HepG2 (cell line): ENCODE data around the gene ARVCF. TPM values are rescaled to one million over a fixed set of nuclear protein-coding genes. Genes with fewer than 3 reads are reported as not detected.

Source experiments
- ESRRA ChIP-seq: sonication (generic); formaldehyde crosslinking; IDR thresholded peaks from 2 replicates; pipeline ENCODE4 v1.5.1; 2020; ENCODE audit warnings: mild to moderate bottlenecking, low read depth, missing genetic modification reagents
- HNRNPLL ChIP-seq: fragments of 200-400 bp; formaldehyde crosslinking; IDR thresholded peaks from 2 replicates; pipeline ENCODE4 v1.6.1; 2017; ENCODE audit warnings: mild to moderate bottlenecking, low read depth, low read length; ENCODE audit not compliant: poor library complexity, severe bottlenecking
- KDM2A ChIP-seq: sonication (generic); formaldehyde crosslinking; IDR thresholded peaks from 2 replicates; pipeline ENCODE4 v1.4.0; 2020; ENCODE audit warnings: low read depth, missing genetic modification reagents, borderline replicate concordance
- ZC3H13 ChIP-seq: sonication (generic); formaldehyde crosslinking; IDR thresholded peaks from 2 replicates; pipeline ENCODE4 v1.8.1; 2023; ENCODE audit warnings: mild to moderate bottlenecking, missing genetic modification reagents, moderate library complexity
- ZFY ChIP-seq: sonication (generic); formaldehyde crosslinking; IDR thresholded peaks from 2 replicates; pipeline ENCODE4 v1.4.0; 2020; ENCODE audit warnings: missing genetic modification reagents
- ZNF570 ChIP-seq: sonication (generic); formaldehyde crosslinking; IDR thresholded peaks from 2 replicates; pipeline ENCODE4 v1.4.0; 2020; ENCODE audit warnings: mild to moderate bottlenecking, missing genetic modification reagents, borderline replicate concordance
- ZNF713 ChIP-seq: sonication (generic); formaldehyde crosslinking; IDR thresholded peaks from 2 replicates; pipeline ENCODE4 v1.4.0; 2020; ENCODE audit warnings: mild to moderate bottlenecking, missing genetic modification reagents
- ZSCAN21 ChIP-seq: sonication (generic); formaldehyde crosslinking; IDR thresholded peaks from 2 replicates; pipeline ENCODE4 v1.8.0; 2022; ENCODE audit warnings: mild to moderate bottlenecking, missing genetic modification reagents, moderate library complexity, borderline replicate concordance
- ZSCAN25 ChIP-seq: sonication (generic); formaldehyde crosslinking; IDR thresholded peaks from 2 replicates; pipeline ENCODE4 v1.8.0; 2022; ENCODE audit warnings: mild to moderate bottlenecking, missing genetic modification reagents
- polyA plus RNA-seq, 8 experiments: library from polyadenylated mRNA; depleted of rRNA in 3 of 8; stranded (reverse) in 7 of 8; unstranded in 1 of 8; fragments of >200 nt; fragmentation: Illumina TruSeq in 4 of 8; extraction: Trizol in 4 of 8; gene quantifications; 2 replicates each; pipeline versions ENCODE4 v1.2.1 to v1.2.3, GENCODE V29; 2011 to 2016; ENCODE audit warnings: low read depth in 4 of 8, missing spikeins in 1 of 8, mixed read lengths in 1 of 8; ENCODE audit not compliant: insufficient read depth in 1 of 8
- total RNA-seq, 5 experiments: library from RNA; depleted of rRNA; stranded (reverse); fragments of >200 nt; fragmentation: Illumina TruSeq; extraction: Trizol; gene quantifications; 2 replicates each; pipeline ENCODE4 v1.2.3, GENCODE V29; 2016; ENCODE audit warnings: low read depth in 1 of 5
- TF ChIP-seq, protein P1 (sequence below): sonication (generic); formaldehyde crosslinking; IDR thresholded peaks from 2 replicates; pipeline ENCODE4 v1.4.0; 2020; ENCODE audit warnings: missing genetic modification reagents
- TF ChIP-seq, protein P2 (sequence below): sonication (generic); formaldehyde crosslinking; IDR thresholded peaks from 2 replicates; pipeline ENCODE4 v1.4.0; 2020; ENCODE audit warnings: missing genetic modification reagents
- TF ChIP-seq, protein P3 (sequence below): IDR thresholded peaks from 2 replicates; pipeline ENCODE4 v1.6.1; 2016; ENCODE audit warnings: missing genetic modification reagents, missing compliant biosample characterization
- TF ChIP-seq, protein P4 (sequence below): sonication (generic); formaldehyde crosslinking; IDR thresholded peaks from 2 replicates; pipeline ENCODE4 v1.4.0; 2020; ENCODE audit warnings: missing genetic modification reagents
- TF ChIP-seq, protein P5 (sequence below): sonication (generic); formaldehyde crosslinking; IDR thresholded peaks from 2 replicates; pipeline ENCODE4 v1.5.0; 2020; ENCODE audit warnings: missing genetic modification reagents
- TF ChIP-seq, protein P6 (sequence below): sonication (generic); formaldehyde crosslinking; IDR thresholded peaks from 2 replicates; pipeline ENCODE4 v1.4.0; 2020; ENCODE audit warnings: missing genetic modification reagents, borderline replicate concordance

The ARVCF gene
- total and polyA plus RNA-seq, 2 of the 13 experiments (the other 11 are each of a cell fraction or from before 2014, with no cell fraction given): 16.4 to 17.7 TPM

- TF ChIP-seq, protein P1, sequence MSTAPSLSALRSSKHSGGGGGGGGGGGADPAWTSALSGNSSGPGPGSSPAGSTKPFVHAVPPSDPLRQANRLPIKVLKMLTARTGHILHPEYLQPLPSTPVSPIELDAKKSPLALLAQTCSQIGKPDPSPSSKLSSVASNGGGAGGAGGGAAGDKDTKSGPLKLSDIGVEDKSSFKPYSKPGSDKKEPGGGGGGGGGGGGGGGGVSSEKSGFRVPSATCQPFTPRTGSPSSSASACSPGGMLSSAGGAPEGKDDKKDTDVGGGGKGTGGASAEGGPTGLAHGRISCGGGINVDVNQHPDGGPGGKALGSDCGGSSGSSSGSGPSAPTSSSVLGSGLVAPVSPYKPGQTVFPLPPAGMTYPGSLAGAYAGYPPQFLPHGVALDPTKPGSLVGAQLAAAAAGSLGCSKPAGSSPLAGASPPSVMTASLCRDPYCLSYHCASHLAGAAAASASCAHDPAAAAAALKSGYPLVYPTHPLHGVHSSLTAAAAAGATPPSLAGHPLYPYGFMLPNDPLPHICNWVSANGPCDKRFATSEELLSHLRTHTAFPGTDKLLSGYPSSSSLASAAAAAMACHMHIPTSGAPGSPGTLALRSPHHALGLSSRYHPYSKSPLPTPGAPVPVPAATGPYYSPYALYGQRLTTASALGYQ (CRISPR knock-in tag): no peak
- TF ChIP-seq, protein P2, sequence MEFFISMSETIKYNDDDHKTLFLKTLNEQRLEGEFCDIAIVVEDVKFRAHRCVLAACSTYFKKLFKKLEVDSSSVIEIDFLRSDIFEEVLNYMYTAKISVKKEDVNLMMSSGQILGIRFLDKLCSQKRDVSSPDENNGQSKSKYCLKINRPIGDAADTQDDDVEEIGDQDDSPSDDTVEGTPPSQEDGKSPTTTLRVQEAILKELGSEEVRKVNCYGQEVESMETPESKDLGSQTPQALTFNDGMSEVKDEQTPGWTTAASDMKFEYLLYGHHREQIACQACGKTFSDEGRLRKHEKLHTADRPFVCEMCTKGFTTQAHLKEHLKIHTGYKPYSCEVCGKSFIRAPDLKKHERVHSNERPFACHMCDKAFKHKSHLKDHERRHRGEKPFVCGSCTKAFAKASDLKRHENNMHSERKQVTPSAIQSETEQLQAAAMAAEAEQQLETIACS: no peak
- TF ChIP-seq ZC3H13 (CRISPR knock-in tag) (0 out of 2 replicates have a peak, but pooled peaks have one; percentile 7), KDM2A (0 out of 2 replicates have a peak, but pooled peaks have one; percentile 34), ESRRA (CRISPR knock-in tag) (no peak; the same call in 1 of the 2 replicates), ZNF570 (CRISPR knock-in tag) (no peak), ZSCAN25 (CRISPR knock-in tag) (peak; percentile 89), ZFY (peak; percentile 55; the same call in 1 of the 2 replicates), ZSCAN21 (peak; percentile 24; the same call in 1 of the 2 replicates), HNRNPLL (peak; percentile 31), ZNF713 (CRISPR knock-in tag) (no peak)
- TF ChIP-seq, protein P3, sequence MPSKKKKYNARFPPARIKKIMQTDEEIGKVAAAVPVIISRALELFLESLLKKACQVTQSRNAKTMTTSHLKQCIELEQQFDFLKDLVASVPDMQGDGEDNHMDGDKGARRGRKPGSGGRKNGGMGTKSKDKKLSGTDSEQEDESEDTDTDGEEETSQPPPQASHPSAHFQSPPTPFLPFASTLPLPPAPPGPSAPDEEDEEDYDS: peak; percentile 39; the same call in 1 of the 2 replicates
- TF ChIP-seq, protein P4, sequence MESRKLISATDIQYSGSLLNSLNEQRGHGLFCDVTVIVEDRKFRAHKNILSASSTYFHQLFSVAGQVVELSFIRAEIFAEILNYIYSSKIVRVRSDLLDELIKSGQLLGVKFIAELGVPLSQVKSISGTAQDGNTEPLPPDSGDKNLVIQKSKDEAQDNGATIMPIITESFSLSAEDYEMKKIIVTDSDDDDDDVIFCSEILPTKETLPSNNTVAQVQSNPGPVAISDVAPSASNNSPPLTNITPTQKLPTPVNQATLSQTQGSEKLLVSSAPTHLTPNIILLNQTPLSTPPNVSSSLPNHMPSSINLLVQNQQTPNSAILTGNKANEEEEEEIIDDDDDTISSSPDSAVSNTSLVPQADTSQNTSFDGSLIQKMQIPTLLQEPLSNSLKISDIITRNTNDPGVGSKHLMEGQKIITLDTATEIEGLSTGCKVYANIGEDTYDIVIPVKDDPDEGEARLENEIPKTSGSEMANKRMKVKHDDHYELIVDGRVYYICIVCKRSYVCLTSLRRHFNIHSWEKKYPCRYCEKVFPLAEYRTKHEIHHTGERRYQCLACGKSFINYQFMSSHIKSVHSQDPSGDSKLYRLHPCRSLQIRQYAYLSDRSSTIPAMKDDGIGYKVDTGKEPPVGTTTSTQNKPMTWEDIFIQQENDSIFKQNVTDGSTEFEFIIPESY: peak; percentile 50; the same call in 1 of the 2 replicates
- TF ChIP-seq, protein P5, sequence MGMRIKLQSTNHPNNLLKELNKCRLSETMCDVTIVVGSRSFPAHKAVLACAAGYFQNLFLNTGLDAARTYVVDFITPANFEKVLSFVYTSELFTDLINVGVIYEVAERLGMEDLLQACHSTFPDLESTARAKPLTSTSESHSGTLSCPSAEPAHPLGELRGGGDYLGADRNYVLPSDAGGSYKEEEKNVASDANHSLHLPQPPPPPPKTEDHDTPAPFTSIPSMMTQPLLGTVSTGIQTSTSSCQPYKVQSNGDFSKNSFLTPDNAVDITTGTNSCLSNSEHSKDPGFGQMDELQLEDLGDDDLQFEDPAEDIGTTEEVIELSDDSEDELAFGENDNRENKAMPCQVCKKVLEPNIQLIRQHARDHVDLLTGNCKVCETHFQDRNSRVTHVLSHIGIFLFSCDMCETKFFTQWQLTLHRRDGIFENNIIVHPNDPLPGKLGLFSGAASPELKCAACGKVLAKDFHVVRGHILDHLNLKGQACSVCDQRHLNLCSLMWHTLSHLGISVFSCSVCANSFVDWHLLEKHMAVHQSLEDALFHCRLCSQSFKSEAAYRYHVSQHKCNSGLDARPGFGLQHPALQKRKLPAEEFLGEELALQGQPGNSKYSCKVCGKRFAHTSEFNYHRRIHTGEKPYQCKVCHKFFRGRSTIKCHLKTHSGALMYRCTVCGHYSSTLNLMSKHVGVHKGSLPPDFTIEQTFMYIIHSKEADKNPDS (CRISPR knock-in tag): no peak
- TF ChIP-seq, protein P6, sequence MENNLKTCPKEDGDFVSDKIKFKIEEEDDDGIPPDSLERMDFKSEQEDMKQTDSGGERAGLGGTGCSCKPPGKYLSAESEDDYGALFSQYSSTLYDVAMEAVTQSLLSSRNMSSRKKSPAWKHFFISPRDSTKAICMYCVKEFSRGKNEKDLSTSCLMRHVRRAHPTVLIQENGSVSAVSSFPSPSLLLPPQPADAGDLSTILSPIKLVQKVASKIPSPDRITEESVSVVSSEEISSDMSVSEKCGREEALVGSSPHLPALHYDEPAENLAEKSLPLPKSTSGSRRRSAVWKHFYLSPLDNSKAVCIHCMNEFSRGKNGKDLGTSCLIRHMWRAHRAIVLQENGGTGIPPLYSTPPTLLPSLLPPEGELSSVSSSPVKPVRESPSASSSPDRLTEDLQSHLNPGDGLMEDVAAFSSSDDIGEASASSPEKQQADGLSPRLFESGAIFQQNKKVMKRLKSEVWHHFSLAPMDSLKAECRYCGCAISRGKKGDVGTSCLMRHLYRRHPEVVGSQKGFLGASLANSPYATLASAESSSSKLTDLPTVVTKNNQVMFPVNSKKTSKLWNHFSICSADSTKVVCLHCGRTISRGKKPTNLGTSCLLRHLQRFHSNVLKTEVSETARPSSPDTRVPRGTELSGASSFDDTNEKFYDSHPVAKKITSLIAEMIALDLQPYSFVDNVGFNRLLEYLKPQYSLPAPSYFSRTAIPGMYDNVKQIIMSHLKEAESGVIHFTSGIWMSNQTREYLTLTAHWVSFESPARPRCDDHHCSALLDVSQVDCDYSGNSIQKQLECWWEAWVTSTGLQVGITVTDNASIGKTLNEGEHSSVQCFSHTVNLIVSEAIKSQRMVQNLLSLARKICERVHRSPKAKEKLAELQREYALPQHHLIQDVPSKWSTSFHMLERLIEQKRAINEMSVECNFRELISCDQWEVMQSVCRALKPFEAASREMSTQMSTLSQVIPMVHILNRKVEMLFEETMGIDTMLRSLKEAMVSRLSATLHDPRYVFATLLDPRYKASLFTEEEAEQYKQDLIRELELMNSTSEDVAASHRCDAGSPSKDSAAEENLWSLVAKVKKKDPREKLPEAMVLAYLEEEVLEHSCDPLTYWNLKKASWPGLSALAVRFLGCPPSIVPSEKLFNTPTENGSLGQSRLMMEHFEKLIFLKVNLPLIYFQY (CRISPR knock-in tag): no peak; the same call in 1 of the 2 replicates
Observed at GRCh38 chr22:19962246-19962908, 54.2 kb downstream of the ARVCF start (continued).
